GM21515 (cell line): Measurements from ENCODE around the gene RNF126.

Experiments
- ATAC-seq: cut with Tn5 transposase; IDR thresholded peaks from one replicate; pipeline ENCODE4 v1.9.1; 2021; ENCODE audit not compliant: unreplicated experiment

Gene RNF126

DNA sequence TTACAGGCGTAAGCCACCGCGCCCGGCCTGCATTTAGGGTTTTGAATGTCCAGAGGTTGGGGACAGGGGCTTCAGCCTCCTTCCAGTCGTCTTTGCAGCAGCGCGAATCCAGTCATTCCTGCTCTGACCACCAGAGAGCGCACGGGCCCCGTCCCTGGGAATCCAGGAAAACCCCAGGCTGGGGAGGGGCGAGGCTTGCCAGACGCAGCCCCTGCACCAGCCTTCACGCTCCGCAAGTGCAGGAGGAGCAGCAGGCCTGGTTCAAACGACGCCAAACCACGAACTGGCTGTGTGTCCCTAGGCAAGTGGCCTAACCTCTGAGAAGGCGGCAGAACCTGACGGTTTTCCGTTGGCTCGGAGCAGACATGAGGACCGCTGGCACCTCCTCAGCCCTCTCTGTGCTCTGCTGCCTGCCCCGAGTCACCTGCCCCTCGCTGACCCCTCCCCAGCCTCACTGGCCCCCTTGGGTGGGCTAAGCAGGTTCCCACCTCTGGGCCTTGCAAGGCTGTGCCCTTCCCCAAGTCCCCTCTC is 2.0 kb upstream of the RNF126 start:
- no peak for ATAC-seq

GRCh38 chr19:663682-664117 is 686 bp upstream of the RNF126 start:
- ATAC-seq = no peak

GRCh38 chr19:662207-662961 is 630 bp downstream of the RNF126 start:
- ATAC-seq = no peak

DNA sequence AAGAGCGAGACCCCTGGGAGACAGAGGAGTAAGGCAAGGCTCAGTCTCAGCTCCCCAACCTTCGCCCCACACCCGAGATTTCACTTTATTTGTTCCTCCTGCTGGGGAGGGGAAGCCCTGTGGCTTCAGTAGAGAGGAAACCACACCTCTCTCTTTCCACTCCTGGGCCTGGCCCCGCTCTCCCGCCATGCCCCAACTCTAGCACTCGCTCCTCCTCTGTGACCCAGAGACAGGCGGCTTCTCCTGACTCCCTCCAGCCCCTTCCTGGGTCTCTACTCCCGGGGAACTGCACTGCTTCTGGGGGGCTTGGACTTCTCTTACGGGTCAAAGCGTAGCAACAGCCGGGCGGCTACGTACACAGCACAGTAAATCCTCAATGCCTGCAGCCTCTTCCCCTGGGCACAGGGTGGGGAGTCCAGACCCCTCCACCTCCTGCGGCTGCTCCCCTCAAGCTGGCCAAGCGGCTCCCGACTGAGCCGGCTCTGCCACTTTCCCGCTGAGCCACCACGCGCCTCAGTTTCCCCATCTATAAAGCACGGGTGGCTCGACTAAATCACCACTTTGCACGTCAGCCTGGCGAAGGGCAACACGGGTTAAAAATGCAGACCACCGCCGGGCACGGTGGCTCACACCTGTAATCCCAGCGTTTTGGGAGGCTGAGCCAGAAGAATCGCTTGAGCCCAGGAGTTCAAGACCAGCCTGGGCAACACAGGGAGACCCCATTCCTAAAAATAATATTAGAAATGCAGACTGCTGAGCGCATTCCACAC is 1.4 kb downstream of the RNF126 start:
- peak; percentile 34 for ATAC-seq

DNA sequence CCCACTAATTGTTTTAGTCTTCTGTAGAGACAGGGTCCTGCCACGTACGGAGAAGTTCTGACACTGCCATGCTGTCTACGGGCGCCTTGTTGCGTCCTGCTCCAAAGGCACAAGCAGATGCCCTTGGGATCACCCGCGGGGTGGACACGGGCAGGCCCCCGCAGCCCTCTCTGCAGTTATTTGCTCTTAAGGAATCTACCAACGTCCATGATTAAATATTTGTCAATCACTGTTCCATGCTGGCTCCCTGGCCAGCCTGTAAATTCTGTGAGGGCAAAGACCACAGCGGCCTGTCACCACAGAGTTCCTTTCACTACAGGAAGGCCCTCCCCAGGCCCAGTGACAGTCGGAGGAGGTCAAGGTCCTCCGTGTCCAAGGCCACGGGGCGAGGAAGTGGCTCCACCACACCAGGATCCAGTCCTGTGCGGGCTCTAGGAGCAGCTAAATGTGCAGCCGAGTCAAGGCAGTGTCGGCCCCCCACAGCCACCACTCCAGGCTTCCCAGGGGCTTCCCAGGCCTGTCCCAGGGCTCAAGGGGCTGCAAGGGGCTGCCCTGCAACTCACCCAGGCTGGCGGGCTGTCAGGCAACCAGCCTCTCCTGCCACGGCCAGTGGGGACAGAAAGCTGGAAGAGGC is 2.1 kb downstream of the RNF126 start:
- ATAC-seq = no peak

- ATAC-seq = no peak
These were observed 3.8 kb downstream of the RNF126 start for GRCh38 chr19:658916-659839.

GRCh38 chr19:658059-658839 is 4.8 kb downstream of the RNF126 start:
- ATAC-seq = no peak

DNA sequence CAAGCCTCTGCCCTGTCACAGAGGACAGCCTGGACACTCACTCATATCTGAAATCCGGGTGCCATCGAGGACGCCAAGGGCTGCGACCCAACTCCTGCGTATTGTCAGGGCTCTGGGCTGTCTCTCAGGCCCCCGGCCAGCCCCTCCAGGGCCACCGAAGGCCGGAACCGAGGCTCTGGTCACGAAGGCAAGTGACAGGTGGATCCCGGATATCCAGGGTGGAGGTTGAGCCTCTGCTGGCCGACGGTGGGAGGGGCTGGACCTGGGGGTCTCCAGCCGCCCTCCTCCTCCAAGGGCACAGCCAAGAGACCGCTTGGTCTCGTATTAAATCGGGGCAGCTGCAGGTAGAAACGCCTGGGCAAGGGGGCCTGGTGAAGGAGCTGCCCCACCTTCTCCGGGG is 5.4 kb downstream of the RNF126 start:
- ATAC-seq = no peak

GRCh38 chr19:656751-657559 is 6.1 kb downstream of the RNF126 start:
- no peak for ATAC-seq

DNA sequence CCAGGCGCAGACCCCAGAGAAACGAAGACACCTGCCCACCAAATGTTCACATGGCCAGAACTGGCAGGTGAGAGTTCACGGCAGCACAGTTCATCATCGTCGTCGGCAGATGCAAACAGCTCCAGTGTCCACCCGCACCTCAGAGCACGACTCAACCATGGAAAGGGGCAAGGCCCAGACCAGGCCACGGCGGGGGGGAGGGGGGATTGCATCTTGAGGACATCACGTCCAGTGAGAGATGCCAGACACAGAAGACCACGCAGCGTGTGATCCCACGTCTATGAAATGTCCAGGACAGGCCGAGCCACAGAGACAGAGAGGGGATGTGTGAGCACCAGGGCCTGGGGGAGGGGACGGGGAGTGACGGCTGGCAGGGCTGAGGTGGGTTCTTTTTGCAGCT is 7.3 kb downstream of the RNF126 start:
- ATAC-seq = no peak

DNA sequence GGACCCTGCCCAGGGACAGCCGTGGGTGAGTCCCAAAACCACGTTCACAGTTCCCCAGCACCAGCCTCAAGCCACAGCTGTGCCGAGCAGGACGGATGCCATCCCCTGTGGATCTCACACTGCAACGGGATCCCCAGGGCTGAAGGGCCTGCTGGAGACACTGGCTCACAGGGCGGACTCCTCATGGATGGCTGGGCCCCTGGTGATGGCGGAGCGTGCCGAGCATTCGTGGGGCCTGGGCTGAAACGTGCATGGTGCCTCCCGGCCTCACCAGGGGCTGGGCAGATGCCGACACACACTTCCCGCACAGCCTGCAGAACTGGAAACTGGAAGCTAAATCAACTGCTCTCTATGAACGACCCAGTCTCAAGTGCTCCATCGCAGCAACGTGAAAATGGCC is 9.6 kb downstream of the RNF126 start:
- no peak for ATAC-seq

DNA sequence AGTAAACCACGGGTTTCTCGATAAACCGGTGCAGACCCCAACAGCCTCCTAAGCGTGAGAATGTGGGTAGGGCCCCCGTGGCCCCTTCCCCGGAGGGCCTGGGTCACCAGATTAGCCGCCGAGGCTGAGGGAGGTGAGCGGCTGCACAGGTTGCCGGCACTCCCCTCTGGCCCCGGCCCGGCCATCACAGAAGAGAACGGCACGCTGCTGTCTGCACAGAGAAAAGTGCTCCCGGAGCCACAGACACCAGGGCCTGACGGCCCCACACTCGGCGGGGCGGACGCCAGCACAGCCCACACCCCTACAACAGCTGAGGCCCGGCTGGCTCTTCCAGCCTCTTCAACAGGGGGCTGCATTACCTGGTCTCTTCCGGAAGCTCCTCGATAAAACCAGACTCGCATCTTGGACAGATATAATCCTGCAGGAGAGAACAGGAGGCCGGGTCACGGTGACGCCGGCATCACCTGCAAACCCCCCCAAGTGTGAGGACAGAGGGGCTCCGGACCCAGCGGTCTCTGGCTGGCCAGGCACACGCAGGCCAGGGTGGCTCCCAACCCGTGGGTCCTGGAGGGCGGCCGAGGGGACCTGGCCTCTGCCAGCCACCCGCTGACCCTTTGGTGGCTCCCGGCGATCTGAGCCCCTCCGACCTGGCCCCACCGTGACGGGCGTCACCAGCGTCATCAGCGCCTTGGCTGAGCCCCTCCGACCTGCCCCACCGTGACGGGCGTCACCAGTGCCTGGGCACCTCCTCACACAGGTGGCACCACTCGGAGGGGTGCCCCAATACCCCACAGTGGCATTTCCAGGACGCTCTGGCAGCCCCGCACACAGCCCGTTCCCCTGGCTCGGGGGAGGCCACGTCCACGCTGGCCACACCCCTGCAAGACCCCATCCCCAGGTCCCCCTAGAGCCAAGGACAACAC is 10.3 kb downstream of the RNF126 start:
- no peak for ATAC-seq

GRCh38 chr19:651991-652390 is 11.0 kb downstream of the RNF126 start:
- ATAC-seq = no peak

DNA sequence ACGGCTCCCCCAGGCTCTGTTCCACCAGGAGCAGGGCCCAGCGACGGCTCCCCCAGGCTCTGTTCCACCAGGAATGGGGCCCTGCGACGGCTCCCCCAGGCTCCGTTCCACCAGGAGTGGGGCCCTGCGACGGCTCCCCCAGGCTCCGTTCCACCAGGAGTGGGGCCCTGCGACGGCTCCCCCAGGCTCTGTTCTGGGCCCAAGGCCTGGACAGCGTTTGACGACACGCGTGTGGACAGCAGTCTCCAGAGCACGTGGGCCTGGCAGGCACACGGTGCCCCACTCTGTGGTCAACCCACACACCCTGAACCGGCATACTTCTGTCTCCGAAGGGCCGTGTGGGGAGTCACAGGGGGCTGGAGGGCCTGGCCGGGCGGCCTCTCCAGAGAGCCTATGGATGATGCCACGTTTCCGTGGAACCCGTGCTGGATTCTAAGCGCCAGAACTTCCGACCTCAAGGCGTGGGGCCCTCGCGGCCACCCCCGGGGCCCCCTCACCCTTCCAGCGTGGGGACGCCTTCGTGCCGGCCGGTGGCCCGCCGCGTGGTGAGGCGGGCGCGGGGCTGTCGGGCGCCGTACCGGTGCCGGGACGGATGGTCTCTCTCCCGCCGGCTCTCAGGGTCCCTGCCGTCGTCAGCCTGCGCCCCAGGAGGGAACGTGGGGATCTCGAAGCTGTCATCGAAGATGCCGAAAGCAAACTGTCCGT is 11.7 kb downstream of the RNF126 start:
- ATAC-seq = no peak

GRCh38 chr19:650121-650520 is 12.9 kb downstream of the RNF126 start:
- ATAC-seq = no peak

DNA sequence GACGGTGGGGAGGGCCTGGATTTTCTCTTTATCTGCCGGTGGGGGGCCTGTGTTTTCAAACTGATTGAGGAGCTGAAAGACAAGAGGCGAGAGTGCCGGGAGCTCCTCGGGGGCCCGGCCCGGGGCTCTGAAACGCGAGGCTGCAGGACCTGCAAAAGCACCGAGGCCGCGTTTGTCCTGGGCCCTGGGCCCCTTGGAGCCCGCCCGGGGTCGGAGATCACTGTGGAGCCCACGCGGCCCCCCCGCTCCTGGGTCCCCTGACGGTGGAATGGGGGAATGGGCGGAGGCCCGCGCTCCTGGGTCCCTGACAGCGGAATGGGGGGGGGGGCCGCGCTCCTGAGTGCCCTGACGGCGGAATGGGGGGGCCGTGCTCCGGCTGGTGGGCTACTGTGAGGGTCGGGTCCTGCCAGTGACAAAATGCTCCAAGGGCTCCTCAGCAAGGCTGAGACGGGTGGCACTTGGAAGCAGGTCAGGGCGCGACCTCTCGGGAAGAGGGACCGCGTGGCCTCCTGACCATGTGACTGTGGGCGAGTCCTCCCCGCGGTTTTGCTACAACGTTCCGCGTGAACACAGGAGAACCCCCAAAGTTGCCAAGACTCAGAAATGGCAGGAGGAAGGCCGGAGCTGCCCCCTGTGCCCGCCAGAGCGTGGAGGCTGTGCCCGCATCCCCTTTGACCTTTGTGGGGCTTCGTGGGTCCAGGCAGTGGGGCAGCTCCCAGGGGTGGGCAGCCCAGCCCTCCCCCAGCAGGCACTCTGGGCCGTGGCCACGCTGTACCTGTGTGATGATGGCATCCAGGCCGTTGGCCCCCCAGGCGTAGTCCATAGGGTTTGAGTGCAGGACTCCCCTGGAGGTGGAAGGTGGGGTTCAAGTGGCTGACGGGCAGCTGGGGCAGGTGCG is 13.9 kb downstream of the RNF126 start:
- no peak for ATAC-seq
